Peyer's patch (tissue), 4 donors: ENCODE data around the gene ANKRD13C.

Experiments used
- CTCF ChIP-seq, 6 experiments: fragments of 450-650 bp in 4 of 6; fragments of 200-600 bp in 2 of 6; sonication (generic) in 1 of 6; IDR thresholded peaks; one replicate each; pipeline ENCODE4 v1.5.1; 2017 to 2019; ENCODE audit warnings: antibody characterized with exemption in 6 of 6, mild to moderate bottlenecking in 3 of 6, moderate library complexity in 1 of 6
- POLR2A ChIP-seq, 2 donors: fragments of 450-650 bp; IDR thresholded peaks; one replicate each; pipeline ENCODE4 v1.5.1; 2017; ENCODE audit warnings: antibody characterized with exemption in 2 of 2, mild to moderate bottlenecking in 2 of 2, moderate library complexity in 2 of 2

- TF ChIP-seq CTCF (IDR thresholded peaks at IDR 0.05), result no peak
- no peak for TF ChIP-seq POLR2A (IDR thresholded peaks at IDR 0.05)
Measured at GRCh38 chr1:70290218-70290617, 64.3 kb downstream of the ANKRD13C start.
